GM21423 (cell line): ENCODE results near the gene LTB4R.
"Not testable (repeated sequence)": the region's sequence is repeated elsewhere in the genome, so short reads cannot be mapped to it uniquely, and the experiment has no call there.

ENCODE experiments used
- ATAC-seq: cut with Tn5 transposase; IDR thresholded peaks from one replicate; pipeline ENCODE4 v1.9.1; 2021; ENCODE audit warnings: mild to moderate bottlenecking, moderate library complexity; ENCODE audit not compliant: unreplicated experiment

Gene LTB4R

DNA sequence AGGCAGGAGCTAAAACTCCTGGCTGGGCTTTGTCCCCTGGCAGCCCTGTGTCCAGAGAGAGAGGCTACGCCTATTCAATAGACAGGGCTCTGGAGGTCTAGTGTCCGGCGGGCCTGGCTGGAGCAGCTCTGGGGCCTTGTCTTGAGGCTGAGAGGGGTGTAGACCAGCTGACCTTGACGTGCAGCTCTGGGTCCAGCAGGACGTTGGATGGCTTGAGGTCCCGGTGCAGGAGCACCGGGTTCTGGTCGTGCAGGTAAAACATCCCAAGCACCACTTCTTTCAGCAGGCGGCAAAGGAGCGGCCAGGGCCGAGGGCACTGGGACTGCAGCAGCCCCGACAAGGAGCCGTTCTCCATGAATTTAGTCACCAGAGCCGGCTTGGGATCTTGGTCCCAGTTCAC, 27.5 kb downstream of the LTB4R start:
- no peak for ATAC-seq

DNA sequence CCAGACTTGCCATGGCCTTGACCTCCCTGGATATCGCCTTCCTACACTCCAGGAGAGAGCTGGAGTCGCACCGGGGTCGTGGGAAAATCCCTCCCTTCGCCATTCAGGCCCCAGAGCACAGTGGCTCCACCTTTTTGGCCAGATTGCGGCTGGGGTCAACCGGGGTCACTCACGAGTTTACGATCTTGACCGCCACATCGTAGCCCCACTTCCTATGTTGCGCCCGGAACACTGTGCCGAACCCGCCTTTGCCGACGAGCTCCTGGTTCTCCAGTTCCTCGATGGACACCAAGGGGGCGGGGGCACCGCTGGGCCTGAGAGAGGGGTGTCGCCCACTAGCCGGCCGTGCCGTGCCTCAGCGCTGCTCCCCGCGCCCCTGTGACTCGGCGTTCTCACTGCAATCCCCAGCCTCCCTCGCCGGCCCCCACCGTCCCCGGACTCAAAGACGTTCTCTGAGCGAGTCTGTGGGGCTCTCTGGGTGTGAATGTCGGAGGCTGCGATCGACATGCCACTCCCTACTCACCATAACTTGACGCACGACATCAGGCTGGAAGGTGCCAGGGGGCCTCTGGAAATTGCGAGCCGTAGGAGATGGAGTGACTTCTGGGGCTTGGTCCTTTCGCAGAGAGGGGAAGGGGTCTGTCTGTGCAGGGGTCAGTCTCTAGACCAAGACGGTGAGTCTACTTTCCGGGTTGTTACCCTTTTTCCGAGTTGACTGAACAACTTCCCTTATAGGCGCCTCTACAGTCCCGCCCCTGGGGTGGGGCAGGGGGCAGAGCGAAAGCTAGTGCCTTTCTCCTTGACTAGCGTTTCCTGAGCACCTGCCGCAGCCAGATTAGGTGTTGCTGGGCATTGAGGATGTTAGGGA, 28.2 kb downstream of the LTB4R start, which contains the start of gene RIPK3:
TSS of gene RIPK3 (minus strand) at position 708 of the 868 bp plus-strand sequence. CDS start at position 543, 165 bp downstream.
- peak; percentile 86 for ATAC-seq

DNA sequence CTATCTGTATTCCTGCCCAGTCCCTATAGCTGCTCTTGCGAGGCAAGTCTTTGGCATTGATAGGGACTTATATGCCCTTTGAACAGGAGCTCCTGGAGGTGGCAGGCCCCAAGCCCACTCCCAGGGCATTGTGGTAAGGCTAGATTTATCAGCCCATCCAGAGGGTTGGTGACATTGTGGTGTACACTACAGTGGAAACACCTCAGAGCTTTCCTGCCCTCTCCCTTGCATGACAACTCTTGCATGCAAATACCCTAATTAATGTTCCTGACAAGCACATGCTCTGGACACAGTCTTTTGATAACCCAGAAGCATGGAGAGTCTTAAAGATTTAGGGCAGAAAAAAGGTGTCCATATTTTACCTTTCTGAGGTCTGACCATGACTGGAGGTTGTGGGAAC, 29.3 kb downstream of the LTB4R start:
- ATAC-seq = no peak

DNA sequence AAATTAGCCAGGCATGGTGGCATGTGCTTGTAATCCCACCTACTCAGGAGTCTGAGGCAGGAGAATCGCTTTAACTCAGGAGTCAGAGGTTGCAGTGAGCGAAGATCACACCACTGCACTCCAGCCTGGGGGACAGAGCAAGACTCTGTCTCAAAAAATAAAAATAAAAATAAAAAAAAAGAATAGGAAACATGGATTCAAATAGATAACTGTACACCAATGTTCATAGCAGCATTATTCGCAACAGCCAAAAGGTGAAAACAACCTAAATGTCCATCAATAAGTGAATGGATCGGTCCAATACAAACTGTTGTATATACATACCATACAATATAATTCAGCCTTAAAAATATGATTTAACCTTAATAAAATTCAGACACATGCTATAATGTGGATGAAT, 31.6 kb downstream of the LTB4R start:
- no peak for ATAC-seq

DNA sequence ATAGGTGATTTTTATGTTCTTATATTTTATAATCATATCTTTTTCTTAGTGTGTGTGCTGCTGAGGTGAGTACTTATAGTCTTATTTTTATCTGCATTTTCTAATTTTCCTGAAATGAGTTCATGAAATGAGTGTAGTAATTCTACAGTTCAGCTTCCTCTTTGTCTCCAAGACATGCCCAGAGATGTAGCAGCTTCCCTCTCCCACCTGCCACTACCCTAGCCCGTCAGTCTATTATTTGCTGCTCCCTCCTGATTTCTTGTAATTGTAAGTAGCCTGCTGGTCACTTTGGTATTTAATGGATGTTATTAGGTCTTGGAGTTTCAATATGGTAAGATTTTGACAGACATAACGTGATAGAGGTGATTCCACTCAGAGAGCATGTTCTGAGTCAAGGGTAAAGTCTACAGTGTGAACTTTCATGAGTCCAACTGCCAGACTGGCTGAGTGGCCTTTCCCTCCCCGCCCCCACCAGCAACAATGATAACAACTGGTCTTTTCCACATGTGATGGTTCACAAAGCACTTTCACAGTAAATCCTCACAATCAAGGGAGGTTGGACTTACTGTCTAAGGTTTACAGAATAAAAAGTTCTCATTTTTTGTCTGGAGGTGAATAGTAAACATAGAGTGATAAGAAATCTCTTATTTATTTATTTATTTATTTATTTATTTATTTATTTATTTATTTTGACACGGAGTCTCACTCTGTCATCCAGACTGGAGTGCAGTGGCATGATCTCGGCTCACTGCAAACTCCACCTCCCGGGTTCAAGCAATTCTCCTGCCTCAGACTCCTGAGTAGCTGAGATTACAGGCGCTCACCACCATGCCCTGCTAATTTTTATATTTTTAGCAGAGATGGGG, 32.7 kb downstream of the LTB4R start:
- ATAC-seq = no peak

DNA sequence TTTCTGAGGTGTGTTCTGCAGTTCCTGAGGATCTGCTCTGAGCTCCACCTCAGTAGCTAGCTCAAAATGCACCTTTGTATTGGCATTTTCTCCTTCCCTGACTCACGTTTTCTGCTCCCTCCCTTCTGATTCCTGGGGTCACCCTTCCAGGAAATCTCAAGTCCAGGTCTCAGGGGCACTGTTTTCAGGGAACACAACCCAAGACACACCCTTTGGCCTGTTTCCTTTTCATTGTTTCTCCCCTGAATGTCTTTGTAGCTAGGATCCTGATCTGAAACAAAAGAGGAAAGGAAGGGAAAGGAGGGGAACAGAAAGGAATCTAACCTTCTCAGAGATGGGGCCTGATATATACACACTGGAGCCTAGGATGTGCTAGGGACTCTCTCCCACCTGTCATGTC, 35.8 kb downstream of the LTB4R start:
- ATAC-seq = no peak

DNA sequence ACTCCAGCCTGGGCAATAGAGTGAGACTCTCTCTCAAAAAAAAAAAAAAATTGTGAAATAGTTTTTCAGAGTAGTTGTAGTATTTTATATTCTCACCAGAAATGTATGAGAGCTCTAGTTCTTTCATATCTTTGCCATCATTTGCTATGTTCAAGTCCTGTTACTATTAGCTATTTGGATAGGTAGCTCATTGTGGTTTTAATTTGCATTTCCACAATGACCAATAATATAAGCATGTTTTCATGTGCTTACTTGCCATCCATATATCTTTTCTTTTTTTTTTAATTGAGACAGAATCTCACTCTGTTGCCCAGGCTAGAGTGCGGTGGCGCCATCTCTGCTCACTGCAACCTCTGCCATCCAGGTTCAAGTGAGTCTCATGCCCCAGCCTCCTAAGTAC, 36.9 kb downstream of the LTB4R start:
- no peak for ATAC-seq

DNA sequence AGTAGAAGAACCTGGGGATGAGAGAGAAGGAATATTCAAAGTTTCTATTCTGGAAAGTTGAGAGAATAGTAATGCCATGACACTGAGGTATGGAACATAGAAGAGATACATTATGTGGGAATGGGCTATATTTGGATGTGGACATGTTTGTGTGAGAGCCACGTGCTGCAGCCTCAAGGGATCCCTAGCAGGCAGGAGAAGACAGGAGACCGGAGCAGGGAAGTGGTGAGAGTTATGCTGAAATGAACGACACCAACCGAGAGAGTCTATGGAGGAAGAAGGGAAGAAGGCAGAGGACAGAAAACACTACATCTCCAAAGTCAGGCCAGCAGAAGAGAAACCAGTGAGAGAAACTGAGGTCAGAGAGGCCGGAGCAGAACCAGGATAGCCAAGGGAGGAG, 38.4 kb downstream of the LTB4R start:
- no peak for ATAC-seq

DNA sequence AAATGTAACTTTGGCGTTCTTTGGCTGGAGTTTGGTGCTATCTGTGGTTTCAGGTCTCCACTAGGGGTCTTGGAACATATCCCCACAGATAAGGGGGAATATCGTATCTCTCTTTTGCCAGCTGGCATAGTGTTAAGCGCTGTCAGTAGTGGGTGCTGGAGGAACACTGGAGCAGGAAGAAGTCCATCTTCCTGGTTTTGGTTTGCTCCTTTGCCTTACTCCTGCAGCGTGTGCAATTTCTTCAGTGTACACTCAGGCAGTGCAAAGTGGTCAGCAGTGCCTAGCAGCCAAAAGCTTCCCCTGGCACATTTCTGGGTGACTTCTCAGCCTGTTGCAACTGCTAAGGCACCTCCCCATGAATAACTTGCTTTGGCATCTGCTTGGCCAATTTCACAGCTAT, 40.2 kb downstream of the LTB4R start:
- ATAC-seq = no peak

DNA sequence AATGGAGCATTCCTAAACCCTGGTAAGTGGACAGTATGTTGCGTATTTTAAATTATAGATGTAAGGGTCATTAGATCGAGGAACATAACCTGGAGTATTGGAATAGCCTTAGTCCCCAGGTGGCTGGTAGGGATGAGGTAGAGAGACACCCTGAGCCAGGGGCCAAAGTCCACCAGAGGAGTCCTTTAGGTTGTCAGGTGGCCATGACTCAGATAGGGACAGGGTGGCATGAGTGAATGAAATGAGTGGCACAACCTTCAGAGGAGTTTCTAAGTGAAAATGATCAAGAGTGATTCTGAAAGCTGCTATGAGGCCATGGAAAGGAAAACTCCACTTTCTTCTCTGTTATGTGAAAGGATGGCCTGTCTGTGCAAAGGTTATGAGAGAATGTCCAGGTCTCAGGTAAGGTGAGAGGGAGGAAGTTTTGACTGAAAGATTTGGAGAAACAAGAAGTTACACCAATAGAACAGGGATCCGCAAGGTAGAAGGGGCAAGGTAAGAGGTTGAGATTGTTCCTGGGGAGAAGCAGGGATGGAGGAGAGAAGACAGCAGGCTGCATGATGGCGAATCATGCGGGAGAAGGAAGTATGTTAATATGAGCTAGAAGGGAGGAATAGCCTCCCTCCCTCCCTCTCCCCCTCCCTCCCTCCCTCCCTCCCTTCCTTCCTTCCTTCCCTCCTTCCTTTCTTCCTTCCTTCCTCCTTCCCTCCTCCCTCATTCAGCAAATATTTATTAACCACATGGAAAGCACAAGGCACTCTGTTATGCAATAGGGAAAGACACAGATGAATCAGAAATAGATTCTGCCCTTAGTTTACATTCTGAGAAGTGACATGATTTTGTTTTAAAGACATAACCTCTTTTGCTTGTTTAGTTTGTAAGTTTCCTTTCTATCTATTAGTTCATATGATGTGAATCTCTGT, 42.5 kb downstream of the LTB4R start:
- no peak for ATAC-seq

DNA sequence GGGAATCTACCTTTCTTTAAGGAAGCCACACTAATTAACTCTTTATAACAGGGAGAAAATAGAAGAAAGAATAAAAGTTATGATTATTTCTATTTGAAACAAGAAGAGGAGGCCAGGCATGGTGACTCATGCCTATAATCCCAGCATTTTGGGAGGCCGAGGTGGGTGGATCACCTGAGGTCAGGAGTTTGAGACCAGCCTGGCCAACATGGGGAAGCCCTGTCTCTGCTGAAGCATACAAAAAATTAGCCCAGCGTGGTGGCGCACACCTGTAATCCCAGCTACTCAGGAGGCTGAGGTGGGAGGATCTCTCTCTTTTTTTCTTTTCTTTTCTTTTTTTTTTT, 43.2 kb downstream of the LTB4R start:
- not testable (repeated sequence) for ATAC-seq

DNA sequence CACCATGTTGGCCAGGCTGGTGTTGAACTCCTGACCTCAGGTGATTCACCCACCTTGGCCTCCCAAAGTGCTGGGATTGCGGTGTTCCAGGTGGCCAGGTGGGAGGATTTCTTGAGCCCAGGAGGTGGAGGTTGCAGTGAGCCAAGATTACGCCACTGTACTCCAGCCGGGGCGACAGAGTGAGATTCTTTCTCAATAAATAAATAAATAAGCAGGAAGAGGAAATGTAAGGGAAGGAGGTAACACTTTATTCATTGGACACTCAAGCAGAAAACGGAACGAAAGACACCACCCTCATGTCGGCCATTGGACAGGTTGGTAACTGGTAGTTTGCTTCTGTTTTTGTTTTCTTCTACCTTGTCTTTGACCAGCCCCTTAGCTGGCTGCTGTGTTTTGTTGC, 43.7 kb downstream of the LTB4R start:
- ATAC-seq = no peak

DNA sequence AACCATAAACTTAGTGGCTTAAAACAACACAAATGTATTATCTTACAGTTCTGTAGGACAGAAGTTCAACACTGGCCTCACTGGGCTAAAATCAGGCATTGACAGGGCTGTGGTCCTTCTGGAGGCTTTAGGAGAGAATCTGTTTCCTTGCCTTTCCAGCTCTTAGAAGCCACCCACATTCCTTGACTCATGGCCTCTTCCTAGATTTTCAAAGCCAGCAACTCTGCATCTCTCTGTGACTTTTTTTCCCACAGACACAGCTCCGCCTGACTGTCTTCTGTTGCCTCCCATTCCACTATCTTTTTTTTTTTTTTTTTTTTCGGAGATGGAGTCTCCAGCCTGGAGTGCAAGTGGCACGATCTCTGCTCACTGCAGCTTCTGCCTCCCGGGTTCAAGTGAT, 44.9 kb downstream of the LTB4R start:
- ATAC-seq = no peak

DNA sequence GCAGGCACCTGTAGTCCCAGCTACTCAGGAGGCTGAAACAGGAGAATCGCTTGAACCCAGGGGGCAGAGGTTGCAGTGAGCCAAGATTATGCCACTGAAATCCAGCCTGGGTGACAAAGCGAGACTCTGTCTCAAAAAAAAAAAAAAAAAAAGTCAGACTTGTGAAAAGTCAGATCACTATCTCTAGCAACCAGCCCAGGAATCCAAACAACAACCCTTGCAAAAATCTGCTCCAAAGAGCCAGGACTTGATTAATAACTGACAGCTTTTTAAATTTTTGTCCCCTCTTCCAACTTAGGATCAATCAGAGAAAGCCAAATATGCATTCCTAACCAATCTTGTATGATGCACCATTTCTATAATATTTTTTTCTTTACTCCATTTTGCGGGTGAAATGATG, 49.0 kb downstream of the LTB4R start:
- no peak for ATAC-seq

DNA sequence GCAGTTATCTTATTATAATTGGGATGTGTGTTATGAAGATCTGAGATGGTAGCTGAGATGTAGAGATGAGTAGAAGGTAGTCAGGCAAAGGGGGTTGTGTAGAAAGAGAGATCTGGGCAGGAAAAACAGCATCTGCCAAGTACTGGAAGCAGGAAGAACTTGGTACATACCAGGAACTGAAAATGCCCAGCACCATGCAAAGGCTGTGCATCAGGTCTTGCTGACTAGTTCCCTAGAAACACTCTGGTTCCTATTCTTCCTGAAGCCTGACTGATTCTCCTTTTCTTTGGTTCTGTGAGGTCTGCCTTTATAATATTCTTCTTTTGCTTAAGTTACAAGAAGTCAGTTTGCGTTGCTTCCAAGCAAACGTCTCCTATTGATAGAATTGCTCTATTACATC, 50.0 kb downstream of the LTB4R start:
- no peak for ATAC-seq

DNA sequence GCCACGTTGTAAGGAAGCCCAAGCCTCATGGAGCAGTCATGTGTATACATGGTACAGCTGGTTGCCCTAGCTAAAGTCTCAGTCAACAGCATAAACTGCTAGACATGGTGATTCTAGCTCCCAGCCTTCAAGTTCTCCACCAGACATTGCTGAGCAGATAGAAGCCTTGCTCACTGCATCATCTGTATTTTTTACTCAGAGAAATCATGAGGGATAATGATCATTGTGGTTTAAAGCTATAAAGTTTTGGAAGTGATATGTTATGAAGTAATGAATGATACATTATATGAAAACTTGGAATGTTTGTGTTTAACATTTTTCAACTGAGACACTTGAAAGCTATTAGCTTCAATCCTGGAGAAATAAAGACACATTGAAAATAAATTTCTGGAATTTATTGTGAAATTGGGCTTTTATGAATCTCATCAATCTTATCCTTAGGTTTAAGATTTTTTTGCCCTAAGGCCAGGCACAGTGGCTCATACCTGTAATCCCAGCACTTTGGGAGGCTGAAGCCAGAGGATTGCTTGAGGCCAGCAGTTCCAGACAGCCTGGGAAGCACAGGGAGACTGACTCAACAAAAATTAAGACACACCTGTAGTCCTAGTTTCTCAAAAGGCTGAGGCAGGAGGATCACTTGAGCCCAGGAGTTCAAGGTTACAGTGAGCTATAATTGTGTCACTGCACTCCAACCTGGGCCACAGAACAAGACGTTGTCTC, 51.1 kb downstream of the LTB4R start:
- ATAC-seq = no peak

DNA sequence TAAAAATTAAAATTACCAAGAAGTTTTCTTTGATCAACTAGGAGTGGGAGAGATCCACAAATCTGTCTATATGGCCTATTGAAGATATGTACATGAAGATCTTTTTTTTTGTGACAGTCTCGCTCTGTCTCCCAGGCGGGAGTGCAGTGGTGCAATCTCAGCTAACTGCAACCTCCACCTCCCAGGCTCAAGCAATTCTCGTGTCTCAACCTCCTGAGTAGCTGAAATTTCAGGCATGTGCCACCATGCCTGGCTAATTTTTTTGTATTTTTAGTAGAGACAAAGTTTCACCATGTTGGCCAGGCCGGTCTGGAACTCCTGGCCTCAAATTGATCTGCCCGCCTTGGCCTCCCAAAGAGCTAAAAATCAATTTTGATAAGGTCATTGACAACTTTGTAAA, 52.1 kb downstream of the LTB4R start:
- no peak for ATAC-seq

DNA sequence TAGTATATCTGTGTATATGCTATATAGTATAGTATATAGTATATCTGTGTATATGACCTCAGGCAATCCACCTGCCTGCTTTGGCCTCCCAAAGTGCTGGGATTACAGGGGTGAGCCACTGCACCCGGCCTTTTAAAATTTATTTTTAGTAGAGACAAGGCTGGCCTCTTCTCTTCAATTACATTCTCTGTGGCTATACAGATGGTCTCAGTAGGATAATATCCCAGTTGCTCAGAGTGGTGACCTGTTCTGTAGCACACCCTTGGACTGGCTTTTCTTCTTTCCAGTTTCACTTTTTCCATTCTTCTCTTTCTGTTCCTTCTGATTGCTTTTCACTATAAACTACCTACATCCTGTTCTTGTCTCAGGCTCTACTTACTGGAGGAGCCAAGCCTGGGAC, 53.5 kb downstream of the LTB4R start:
- no peak for ATAC-seq

DNA sequence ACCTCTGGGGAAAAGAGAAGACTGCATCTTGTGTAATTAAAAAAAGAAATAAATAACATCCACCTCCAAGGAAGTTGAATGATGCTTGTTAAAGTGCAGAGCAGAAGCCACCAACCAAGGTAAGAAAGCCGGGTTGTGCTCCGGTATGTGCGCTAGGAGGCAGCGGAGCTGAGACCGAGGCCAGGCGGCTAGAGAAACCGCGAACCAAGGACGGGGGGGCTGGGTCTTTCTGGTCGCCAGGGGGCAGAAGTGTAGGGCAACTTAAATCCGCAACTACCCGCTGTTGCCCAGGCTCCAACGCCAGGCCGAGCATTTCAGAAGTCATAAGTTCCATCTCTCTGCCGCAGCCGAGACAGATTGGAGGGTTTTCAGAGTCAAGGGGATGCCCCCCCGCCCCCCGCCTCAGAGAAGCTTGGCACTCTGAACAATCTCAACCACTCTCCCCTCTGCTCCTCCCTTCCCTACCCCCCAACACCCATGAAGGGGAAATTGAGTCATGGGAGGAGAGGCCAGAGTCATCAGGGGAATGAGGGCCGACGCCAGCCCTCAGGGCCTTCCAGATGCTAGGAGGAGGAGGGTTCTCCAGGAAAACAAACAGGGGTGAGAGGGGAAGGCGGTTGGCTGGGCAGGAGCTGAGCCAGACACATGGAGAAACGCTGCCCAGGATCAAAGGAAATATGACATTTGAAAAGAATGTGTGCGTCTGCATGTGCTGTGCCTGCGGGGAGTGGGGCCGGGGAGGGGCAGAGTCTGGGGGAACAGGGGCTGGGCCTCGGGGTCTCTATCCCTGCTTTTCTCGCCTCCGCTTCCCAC, 54.5 kb downstream of the LTB4R start:
- peak; percentile 39 for ATAC-seq

DNA sequence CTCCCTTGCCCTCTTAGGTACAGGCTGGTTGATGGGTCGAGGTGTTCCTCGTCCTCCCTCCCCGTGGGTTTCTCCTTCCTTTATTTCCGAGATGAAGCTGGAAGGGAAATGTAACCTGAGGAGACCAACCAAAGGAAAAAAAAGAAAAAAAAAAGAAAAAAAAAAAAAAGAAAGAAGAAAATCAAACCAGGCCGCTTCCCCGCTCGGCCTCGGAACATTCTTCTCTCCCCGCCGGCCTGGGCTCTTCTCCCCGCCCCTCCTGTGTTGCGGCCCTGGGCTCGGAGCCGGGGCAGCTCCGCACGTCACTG, 55.1 kb downstream of the LTB4R start:
- no peak for ATAC-seq
